Stomach (tissue), 4 donors: ENCODE data around the gene TMEM255B.

Experiments
- POLR2AphosphoS5 ChIP-seq, 3 donors: sonication (generic); formaldehyde crosslinking; IDR thresholded peaks; one replicate each; pipeline ENCODE4 v1.6.1; 2016; ENCODE audit warnings: antibody characterized with exemption in 3 of 3
- TF ChIP-seq, protein P1 (sequence below), 7 experiments: fragments of 450-650 bp in 4 of 7; fragments of 200-600 bp in 3 of 7; sonication (generic) in 3 of 7; IDR thresholded peaks; one replicate each; pipeline ENCODE4 v1.5.1; 2016 to 2019; ENCODE audit warnings: antibody characterized with exemption in 7 of 7, control low read depth in 2 of 7, mild to moderate bottlenecking in 1 of 7

DNA sequence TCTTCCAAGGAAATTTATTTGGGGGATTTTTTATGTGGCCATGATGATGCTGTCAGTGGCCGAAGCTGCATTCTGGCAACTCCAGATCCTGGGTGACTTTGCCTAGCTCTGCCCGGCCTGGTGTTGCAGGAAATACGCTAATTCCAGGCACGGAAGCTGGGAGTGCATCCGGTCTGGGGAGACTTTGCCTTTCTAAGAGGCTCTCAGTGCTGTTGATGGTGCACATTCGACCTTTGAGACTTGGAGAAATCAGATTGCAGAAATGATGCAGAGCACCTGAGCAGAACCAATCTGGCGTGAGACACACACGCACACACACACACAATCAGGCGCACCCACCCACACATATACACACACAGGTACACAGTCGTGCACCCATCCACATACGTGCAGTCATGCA lies 5.9 kb upstream of the TMEM255B start:
- TF ChIP-seq, protein P1, sequence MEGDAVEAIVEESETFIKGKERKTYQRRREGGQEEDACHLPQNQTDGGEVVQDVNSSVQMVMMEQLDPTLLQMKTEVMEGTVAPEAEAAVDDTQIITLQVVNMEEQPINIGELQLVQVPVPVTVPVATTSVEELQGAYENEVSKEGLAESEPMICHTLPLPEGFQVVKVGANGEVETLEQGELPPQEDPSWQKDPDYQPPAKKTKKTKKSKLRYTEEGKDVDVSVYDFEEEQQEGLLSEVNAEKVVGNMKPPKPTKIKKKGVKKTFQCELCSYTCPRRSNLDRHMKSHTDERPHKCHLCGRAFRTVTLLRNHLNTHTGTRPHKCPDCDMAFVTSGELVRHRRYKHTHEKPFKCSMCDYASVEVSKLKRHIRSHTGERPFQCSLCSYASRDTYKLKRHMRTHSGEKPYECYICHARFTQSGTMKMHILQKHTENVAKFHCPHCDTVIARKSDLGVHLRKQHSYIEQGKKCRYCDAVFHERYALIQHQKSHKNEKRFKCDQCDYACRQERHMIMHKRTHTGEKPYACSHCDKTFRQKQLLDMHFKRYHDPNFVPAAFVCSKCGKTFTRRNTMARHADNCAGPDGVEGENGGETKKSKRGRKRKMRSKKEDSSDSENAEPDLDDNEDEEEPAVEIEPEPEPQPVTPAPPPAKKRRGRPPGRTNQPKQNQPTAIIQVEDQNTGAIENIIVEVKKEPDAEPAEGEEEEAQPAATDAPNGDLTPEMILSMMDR (IDR thresholded peaks at IDR 0.05) = no peak
- TF ChIP-seq POLR2AphosphoS5 (IDR thresholded peaks at IDR 0.05) = no peak
